Colonic mucosa (tissue), 4 donors: ENCODE measurements around the gene INSM1. TPM values are rescaled to one million over a fixed set of nuclear protein-coding genes. Genes with fewer than 3 reads are reported as not detected.

Experiments used
- DNase-seq: peaks from one replicate; pipeline ENCODE4 v3.0.0-alpha.2; 2020
- H3K27ac ChIP-seq: fragments of 200-600 bp; one replicate; pipeline ENCODE4 v1.8.0; 2021
- H3K27me3 ChIP-seq: fragments of 200-600 bp; one replicate; pipeline ENCODE4 v1.8.0; 2021
- H3K36me3 ChIP-seq: fragments of 200-600 bp; one replicate; pipeline ENCODE4 v1.8.0; 2021
- H3K4me1 ChIP-seq: fragments of 200-600 bp; one replicate; pipeline ENCODE4 v1.8.0; 2021; ENCODE audit warnings: mild to moderate bottlenecking
- H3K4me3 ChIP-seq: fragments of 200-600 bp; one replicate; pipeline ENCODE4 v1.8.0; 2021
- H3K9ac ChIP-seq, 2 donors: one replicate each; pipeline ENCODE4 v1.7.0; 2013; ENCODE audit warnings: control low read depth in 2 of 2, low read depth in 2 of 2, low read length in 2 of 2
- H3K9me3 ChIP-seq: fragments of 200-600 bp; one replicate; pipeline ENCODE4 v1.8.0; 2021
- intact Hi-C: fragments of 100-400 bp; cut with DNase I; formaldehyde crosslinking; loops from one replicate; pipeline ENCODE4 v1.14.1; 2022
- total RNA-seq, 2 donors: library from RNA; stranded (reverse); fragmentation: NEBNext Ultra II Directional in 1 of 2; extraction: Animal tissue kit (Norgen Biotek cat#: 25700) in 1 of 2; gene quantifications; one replicate each; pipeline ENCODE4 v1.2.1, GENCODE V29; 2021
- TF ChIP-seq, protein P1 (sequence below): fragments of 200-600 bp; IDR thresholded peaks from one replicate; pipeline ENCODE4 v1.8.0; 2022; ENCODE audit warnings: antibody characterized with exemption, mild to moderate bottlenecking
- donor health status: healthy.
- donor health status: DM: no; HTN: no; CAD: no.
- donor health status: DM: no; HTN: no; CAD: no.

INSM1 gene
- total RNA-seq, 2 donors from 2014 or later = 5.0 to 8.6 TPM

DNA sequence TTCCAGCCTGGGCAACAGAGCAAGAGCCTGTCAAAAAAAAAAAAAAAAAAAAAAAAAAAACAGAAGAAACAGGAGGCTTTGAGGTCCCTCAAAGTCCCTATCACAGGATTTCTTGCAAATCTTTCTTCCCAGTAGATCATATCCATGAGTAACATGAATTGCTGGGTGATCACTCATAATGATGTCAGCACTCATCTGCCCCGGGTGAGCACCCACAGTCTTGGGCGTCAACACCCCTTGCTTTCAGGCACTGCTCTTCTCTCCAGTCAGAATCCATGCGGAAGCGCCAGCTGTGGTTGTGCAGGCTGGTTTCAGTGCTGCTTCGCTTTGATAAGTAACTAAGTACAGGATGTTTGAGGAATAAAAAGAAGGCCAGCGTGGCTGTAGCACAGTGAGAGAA lies 40.2 kb upstream of the INSM1 start:
- no peak for DNase-seq
- Histone ChIP-seq H3K9ac (no peak overlapping the region), H3K4me1 (no peaks in the 10 kb centered on the region), H3K27me3 (no peaks in the 10 kb centered on the region), H3K4me3 (no peak overlapping the region), H3K36me3 (no peaks in the 10 kb centered on the region), H3K9me3 (no peaks in the 10 kb centered on the region), H3K27ac (no peak overlapping the region)
- TF ChIP-seq, protein P1, sequence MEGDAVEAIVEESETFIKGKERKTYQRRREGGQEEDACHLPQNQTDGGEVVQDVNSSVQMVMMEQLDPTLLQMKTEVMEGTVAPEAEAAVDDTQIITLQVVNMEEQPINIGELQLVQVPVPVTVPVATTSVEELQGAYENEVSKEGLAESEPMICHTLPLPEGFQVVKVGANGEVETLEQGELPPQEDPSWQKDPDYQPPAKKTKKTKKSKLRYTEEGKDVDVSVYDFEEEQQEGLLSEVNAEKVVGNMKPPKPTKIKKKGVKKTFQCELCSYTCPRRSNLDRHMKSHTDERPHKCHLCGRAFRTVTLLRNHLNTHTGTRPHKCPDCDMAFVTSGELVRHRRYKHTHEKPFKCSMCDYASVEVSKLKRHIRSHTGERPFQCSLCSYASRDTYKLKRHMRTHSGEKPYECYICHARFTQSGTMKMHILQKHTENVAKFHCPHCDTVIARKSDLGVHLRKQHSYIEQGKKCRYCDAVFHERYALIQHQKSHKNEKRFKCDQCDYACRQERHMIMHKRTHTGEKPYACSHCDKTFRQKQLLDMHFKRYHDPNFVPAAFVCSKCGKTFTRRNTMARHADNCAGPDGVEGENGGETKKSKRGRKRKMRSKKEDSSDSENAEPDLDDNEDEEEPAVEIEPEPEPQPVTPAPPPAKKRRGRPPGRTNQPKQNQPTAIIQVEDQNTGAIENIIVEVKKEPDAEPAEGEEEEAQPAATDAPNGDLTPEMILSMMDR = no peak
- intact Hi-C loops = no loop called here

DNA sequence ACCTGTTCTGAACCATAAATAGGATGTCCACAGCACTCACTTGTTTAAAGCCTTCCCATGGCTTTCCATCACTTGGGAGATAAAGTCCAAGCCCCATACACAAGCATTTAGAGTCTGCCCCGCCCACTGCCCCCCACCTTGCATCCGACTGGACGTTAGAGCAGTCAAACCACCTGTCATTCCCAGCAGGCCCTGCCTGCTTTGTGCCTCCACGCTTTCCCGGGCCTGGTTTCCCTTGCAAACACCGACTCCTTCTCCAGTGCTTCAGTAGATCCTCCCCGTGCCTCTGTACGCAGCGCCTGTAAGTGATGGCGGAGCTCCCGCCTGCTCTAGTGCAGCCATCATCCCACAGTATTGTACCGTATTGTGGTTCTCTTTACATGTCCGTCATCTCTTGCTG lies 38.3 kb upstream of the INSM1 start:
- no peaks in the 10 kb centered on the region for H3K9me3 ChIP-seq
- intact Hi-C loops = no loop called here
- H3K4me1 ChIP-seq = no peaks in the 10 kb centered on the region

DNA sequence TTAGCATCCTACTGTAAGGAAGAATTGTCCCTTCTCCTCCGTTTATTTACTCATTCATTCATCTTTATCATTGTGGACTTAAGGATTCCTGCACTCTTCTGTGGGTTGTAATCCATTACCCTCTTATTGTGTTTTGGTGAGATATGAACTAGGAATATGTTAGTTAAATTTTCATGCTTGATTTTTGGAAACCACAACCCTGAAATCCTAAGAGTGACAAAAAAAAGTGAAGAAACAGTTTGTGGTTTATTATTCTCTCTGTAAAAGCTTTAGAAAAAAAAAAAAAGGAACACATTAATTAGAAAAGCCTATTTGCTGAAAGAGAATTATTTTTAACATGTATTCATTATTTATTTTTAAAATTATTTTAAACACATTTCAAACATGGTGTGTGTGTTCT lies 36.7 kb upstream of the INSM1 start:
- Histone ChIP-seq H3K27ac (no peak overlapping the region), H3K9ac (no peak overlapping the region), H3K4me3 (no peak overlapping the region), H3K9me3 (no peaks in the 10 kb centered on the region), H3K36me3 (no peaks in the 10 kb centered on the region), H3K27me3 (no peaks in the 10 kb centered on the region), H3K4me1 (no peaks in the 10 kb centered on the region)
- intact Hi-C loops = no loop called here
- TF ChIP-seq, protein P1 = no peak
- DNase-seq = no peak

More for the DNA sequence above, 38.3 kb upstream of the INSM1 start:
- H3K9ac ChIP-seq = no peak overlapping the region
- TF ChIP-seq, protein P1 = no peak
- no peaks in the 10 kb centered on the region for H3K36me3 ChIP-seq
- no peak for DNase-seq
- no peak overlapping the region for H3K4me3 ChIP-seq
- H3K27me3 ChIP-seq = no peaks in the 10 kb centered on the region
- H3K27ac ChIP-seq = no peak overlapping the region

DNA sequence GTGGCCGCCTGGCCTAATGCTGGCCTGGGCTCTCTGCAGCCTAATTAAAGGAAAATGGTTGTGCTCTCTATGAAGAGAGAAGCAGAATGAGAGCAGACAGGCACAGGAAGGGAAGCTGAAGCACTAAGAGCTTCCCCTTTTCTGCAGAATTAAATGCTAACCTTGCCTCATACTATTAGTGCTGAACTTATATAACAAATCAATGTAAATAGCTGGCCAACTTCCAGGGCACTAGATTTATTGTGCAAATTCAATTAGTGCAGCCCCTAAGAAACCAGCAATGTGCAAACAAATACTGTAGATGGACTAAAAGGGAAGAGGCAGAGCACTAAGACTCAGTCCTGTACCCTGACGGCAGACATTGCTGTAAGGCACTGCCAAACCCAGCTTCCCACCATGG lies 36.1 kb upstream of the INSM1 start:
- intact Hi-C loops = no loop called here
- Histone ChIP-seq H3K9me3 (no peaks in the 10 kb centered on the region), H3K4me3 (no peak overlapping the region), H3K27ac (no peak overlapping the region), H3K4me1 (no peaks in the 10 kb centered on the region), H3K27me3 (no peaks in the 10 kb centered on the region), H3K9ac (no peak overlapping the region), H3K36me3 (no peaks in the 10 kb centered on the region)
- TF ChIP-seq, protein P1 = no peak
- no peak for DNase-seq

DNA sequence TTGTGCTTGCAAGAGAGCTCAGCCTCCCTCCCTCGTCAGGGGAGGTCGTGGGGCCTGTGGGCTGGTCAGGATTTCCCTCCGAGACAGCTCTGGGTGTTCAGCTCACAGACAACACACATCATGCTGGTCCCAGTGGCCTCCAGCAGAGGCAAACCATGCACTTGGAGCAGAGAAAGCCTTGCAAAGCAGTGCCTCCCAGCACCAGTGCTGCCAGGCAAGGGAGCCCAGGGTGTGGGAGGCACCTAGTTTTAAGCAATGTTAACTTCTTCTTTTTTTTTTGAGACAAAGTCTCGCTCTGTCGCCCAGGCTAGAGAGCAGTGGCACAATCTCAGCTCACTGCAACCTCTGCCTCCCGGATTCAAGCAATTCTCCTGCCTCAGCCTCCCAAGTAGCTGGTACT lies 34.0 kb upstream of the INSM1 start:
- H3K27ac ChIP-seq = no peak overlapping the region
- DNase-seq = no peak

More for the DNA sequence above, 34.0 kb upstream of the INSM1 start:
- intact Hi-C loops = no loop called here
- TF ChIP-seq, protein P1 = no peak
- Histone ChIP-seq H3K4me1 (no peaks in the 10 kb centered on the region), H3K36me3 (no peaks in the 10 kb centered on the region), H3K9me3 (no peaks in the 10 kb centered on the region), H3K9ac (no peak overlapping the region), H3K27me3 (no peaks in the 10 kb centered on the region), H3K4me3 (no peak overlapping the region)
